Measurements from ENCODE around the gene PSMD3.

The PSMD3 gene

DNA sequence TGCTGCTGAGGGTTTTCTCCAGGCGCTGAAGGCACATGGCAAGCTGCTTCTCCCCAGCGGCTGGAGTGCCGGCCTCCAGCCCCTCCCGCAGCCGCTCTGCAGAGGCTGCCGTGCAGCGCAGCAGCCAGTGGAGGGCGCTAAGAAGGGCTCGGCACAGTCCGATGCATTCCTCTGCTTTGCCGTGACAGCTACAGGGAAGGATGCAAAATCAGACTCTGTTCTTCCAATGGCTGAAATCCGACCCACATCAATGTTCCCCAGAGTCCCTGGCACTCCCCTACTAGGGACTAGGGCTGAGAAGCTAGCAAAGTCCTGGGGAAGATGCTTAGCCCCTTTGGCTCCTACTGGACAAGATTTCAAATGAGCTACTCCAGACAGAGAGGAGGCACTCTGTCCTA is 54.6 kb downstream of the PSMD3 start:
- H3K4me3 ChIP-seq, result no peak overlapping the region
- TF ChIP-seq EZH2 (IDR thresholded peaks at IDR 0.05) (no peak), POLR2AphosphoS5 (IDR thresholded peaks at IDR 0.05; ENCODE audit: borderline replicate concordance, low read depth, low read length) (no peak), FOXP2 (optimal IDR thresholded peaks at IDR 0.05; ENCODE audit: control extremely low read depth, extremely low read length, insufficient read depth) (no peak)
- no peak overlapping the region for H3K9ac ChIP-seq (ENCODE audit: insufficient read length)
- H3K27ac ChIP-seq, result no peak overlapping the region
- H3K36me3 ChIP-seq (ENCODE audit: insufficient read depth, low read length), result peaks cover 45% of the 10 kb centered on the region
- no peaks in the 10 kb centered on the region for H3K9me3 ChIP-seq (ENCODE audit: low read depth, low read length)
- DNase-seq (ENCODE audit: low read depth, low spot score), result no peak

DNA sequence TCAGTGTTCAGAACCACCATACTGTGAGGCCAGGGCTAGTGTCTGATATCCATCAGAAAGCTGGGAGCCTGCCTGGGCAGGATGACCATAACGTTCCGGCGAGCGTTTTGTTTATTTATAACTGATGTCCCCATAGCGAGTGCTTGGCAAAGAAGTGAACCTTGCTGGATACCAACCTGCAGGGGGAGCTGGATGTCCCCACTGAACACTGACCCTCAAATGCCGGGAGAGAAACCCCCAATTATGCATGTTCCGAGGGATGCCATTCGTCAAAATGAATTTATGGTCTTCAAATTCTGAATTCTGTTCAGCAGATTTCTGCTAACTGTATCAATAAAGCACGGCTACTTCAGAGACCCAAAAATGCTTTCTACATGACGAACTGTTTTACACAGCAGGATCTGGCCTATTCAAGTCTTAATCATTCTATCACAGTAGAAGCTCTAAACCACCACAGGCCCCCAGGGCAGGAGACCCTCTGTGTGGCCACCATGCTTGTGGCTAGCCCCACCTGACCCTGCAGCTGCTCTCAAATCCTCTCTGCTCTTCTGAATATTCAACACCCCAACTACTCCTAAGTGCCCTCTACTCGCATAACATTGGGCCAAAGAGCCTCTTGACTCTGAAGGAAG is 58.4 kb downstream of the PSMD3 start:
- no peak overlapping the region for H3K9ac ChIP-seq (ENCODE audit: insufficient read length)
- no peak overlapping the region for H3K27ac ChIP-seq

DNA sequence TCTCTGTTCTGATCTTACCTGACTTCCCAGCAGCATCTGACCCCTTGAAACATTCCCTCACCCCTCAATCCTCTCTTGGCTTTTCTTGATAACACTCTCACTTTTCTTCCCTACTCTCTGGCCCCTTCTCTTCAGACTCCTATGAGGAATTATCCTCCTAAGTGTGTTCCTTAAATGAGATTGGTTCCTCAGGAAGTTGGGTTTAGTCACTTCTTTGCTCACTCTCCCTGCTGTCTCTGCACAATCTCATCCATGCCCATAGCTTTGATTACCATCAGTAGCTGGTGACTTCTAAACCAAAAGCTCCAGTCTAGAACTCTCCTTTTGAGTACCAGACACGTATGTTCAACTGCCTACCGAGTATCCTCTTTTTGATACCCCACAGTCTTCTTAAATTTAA is 60.6 kb downstream of the PSMD3 start:
- H3K27ac ChIP-seq, result no peak overlapping the region
- H3K9me3 ChIP-seq (ENCODE audit: low read depth, low read length), result no peaks in the 10 kb centered on the region
- H3K36me3 ChIP-seq (ENCODE audit: insufficient read depth, low read length), result peaks cover 3% of the 10 kb centered on the region; the same call in 1 of the 2 replicates
- TF ChIP-seq EZH2 (IDR thresholded peaks at IDR 0.05) (no peak), FOXP2 (optimal IDR thresholded peaks at IDR 0.05; ENCODE audit: control extremely low read depth, extremely low read length, insufficient read depth) (no peak), POLR2AphosphoS5 (IDR thresholded peaks at IDR 0.05; ENCODE audit: borderline replicate concordance, low read depth, low read length) (no peak)
- no peak overlapping the region for H3K4me3 ChIP-seq
- no peak overlapping the region for H3K9ac ChIP-seq (ENCODE audit: insufficient read length)
- no peak for DNase-seq (ENCODE audit: low read depth, low spot score)

More for the DNA sequence above, 58.4 kb downstream of the PSMD3 start:
- H3K9me3 ChIP-seq (ENCODE audit: low read depth, low read length), result no peaks in the 10 kb centered on the region
- DNase-seq (ENCODE audit: low read depth, low spot score), result no peak
- TF ChIP-seq EZH2 (IDR thresholded peaks at IDR 0.05) (no peak), FOXP2 (optimal IDR thresholded peaks at IDR 0.05; ENCODE audit: control extremely low read depth, extremely low read length, insufficient read depth) (no peak), POLR2AphosphoS5 (IDR thresholded peaks at IDR 0.05; ENCODE audit: borderline replicate concordance, low read depth, low read length) (no peak)
- H3K36me3 ChIP-seq (ENCODE audit: insufficient read depth, low read length), result peaks cover 14% of the 10 kb centered on the region
- no peak overlapping the region for H3K4me3 ChIP-seq

Data from SK-N-MC (cell line).